Astrocyte (in vitro differentiated cells and primary cell): ENCODE results near the gene C3orf33. TPM values are rescaled to one million over a fixed set of nuclear protein-coding genes. Genes with fewer than 3 reads are reported as not detected.

Experiments
- DNase-seq: peaks from one replicate; pipeline ENCODE4 v3.0.0-alpha.2; 2010; ENCODE audit warnings: low read depth
- FAIRE-seq: peaks from 2 replicates; lab custom pipeline; 2011; peaks lifted over from hg19 to GRCh38; lab: Jason Lieb, UNC
- H2AFZ ChIP-seq: 2 replicates; pipeline ENCODE4 v1.6.0; 2012; ENCODE audit warnings: low read depth, low read length, inconsistent platforms
- H3K27ac ChIP-seq: 2 replicates; pipeline ENCODE4 v1.5.1; 2011; ENCODE audit warnings: low read depth, low read length, inconsistent platforms
- H3K27me3 ChIP-seq: 2 replicates; pipeline ENCODE4 v1.6.0; 2011; ENCODE audit warnings: low read length, inconsistent platforms; ENCODE audit not compliant: insufficient read depth
- H3K36me3 ChIP-seq: 2 replicates; pipeline ENCODE4 v1.5.1; 2011; ENCODE audit warnings: low read length, inconsistent platforms; ENCODE audit not compliant: insufficient read depth
- H3K4me1 ChIP-seq: 2 replicates; pipeline ENCODE4 v1.5.1; 2011; ENCODE audit warnings: low read length, inconsistent platforms; ENCODE audit not compliant: insufficient read depth
- H3K4me2 ChIP-seq: 2 replicates; pipeline ENCODE4 v1.6.0; 2012; ENCODE audit warnings: low read length, inconsistent platforms
- H3K4me3 ChIP-seq: 2 replicates; pipeline ENCODE4 v1.5.1; 2011; ENCODE audit warnings: low read depth, mild to moderate bottlenecking, low read length, inconsistent platforms; ENCODE audit not compliant: insufficient read depth
- H3K79me2 ChIP-seq: 2 replicates; pipeline ENCODE4 v1.6.0; 2012; ENCODE audit warnings: mild to moderate bottlenecking, low read length, inconsistent platforms; ENCODE audit not compliant: insufficient read depth
- H3K9ac ChIP-seq: 2 replicates; pipeline ENCODE4 v1.6.0; 2012; ENCODE audit warnings: mild to moderate bottlenecking, low read length, inconsistent platforms
- H3K9me3 ChIP-seq: 2 replicates; pipeline ENCODE4 v1.5.1; 2012; ENCODE audit warnings: low read depth, mild to moderate bottlenecking, low read length, inconsistent platforms; ENCODE audit not compliant: insufficient read depth
- H4K20me1 ChIP-seq: 2 replicates; pipeline ENCODE4 v1.6.0; 2012; ENCODE audit warnings: low read length, inconsistent platforms; ENCODE audit not compliant: insufficient read depth
- H3K27ac Mint-ChIP-seq: one replicate; pipeline ENCODE4 v1.8.0; 2021; ENCODE audit warnings: mild to moderate bottlenecking, mixed read lengths; ENCODE audit not compliant: unreplicated experiment
- H3K27me3 Mint-ChIP-seq: one replicate; pipeline ENCODE4 v1.8.0; 2021; ENCODE audit warnings: low read depth, mixed read lengths; ENCODE audit not compliant: unreplicated experiment
- H3K36me3 Mint-ChIP-seq: one replicate; pipeline ENCODE4 v1.8.0; 2021; ENCODE audit warnings: low read depth, mixed read lengths; ENCODE audit not compliant: unreplicated experiment
- H3K4me1 Mint-ChIP-seq: one replicate; pipeline ENCODE4 v1.8.0; 2021; ENCODE audit warnings: low read depth, mixed read lengths; ENCODE audit not compliant: unreplicated experiment
- H3K4me3 Mint-ChIP-seq: one replicate; pipeline ENCODE4 v1.8.0; 2021; ENCODE audit warnings: mild to moderate bottlenecking, moderate library complexity, mixed read lengths; ENCODE audit not compliant: unreplicated experiment
- H3K9me3 Mint-ChIP-seq: one replicate; pipeline ENCODE4 v1.8.0; 2021; ENCODE audit warnings: mild to moderate bottlenecking, mixed read lengths; ENCODE audit not compliant: unreplicated experiment
- CTCF ChIP-seq: IDR thresholded peaks from 2 replicates; pipeline ENCODE4 v1.5.1; 2011; ENCODE audit warnings: low read depth, mild to moderate bottlenecking, inconsistent platforms, low read length, moderate library complexity; ENCODE audit not compliant: insufficient read depth
- EZH2 ChIP-seq: IDR thresholded peaks from 2 replicates; pipeline ENCODE4 v1.6.1; 2012; ENCODE audit warnings: mild to moderate bottlenecking, low read length, inconsistent platforms; ENCODE audit not compliant: insufficient read depth
- total RNA-seq: library from RNA; stranded (reverse); gene quantifications from 2 replicates; pipeline ENCODE4 v1.2.1, GENCODE V29; 2021

Gene C3orf33
- total RNA-seq, 1 donor from 2014 or later, result 2.4 TPM

- H3K9me3 ChIP-seq, result no peaks in the 10 kb centered on the region
- peaks cover 4% of the 10 kb centered on the region for H3K4me1 Mint-ChIP-seq
- no peak overlapping the region for H2AFZ ChIP-seq
- FAIRE-seq (no peak), DNase-seq (no peak)
- no peaks in the 10 kb centered on the region for H3K36me3 ChIP-seq
- H3K27me3 Mint-ChIP-seq, result peaks cover 15% of the 10 kb centered on the region
- no peaks in the 10 kb centered on the region for H3K36me3 Mint-ChIP-seq
- H3K9ac ChIP-seq, result no peak overlapping the region
- no peak overlapping the region for H3K27ac Mint-ChIP-seq
- H3K4me2 ChIP-seq, result no peak overlapping the region
- peaks cover 27% of the 10 kb centered on the region for H3K27me3 ChIP-seq
- no peaks in the 10 kb centered on the region for H3K79me2 ChIP-seq
- H4K20me1 ChIP-seq, result no peaks in the 10 kb centered on the region
- H3K4me1 ChIP-seq, result peaks cover 8% of the 10 kb centered on the region
- TF ChIP-seq EZH2 (no peak), CTCF (no peak)
- no peaks in the 10 kb centered on the region for H3K9me3 Mint-ChIP-seq
- no peak overlapping the region for H3K4me3 ChIP-seq
- H3K4me3 Mint-ChIP-seq, result no peak overlapping the region
- no peak overlapping the region for H3K27ac ChIP-seq
Observed at GRCh38 chr3:155741603-155742002, 64.5 kb downstream of the C3orf33 start.

GRCh38 chr3:155741101-155741500 is 65.0 kb downstream of the C3orf33 start:
- H3K27ac ChIP-seq, result no peak overlapping the region
- no peak for DNase-seq
- H3K4me2 ChIP-seq, result no peak overlapping the region
- Mint-ChIP-seq H3K27me3 (peaks cover 13% of the 10 kb centered on the region), H3K36me3 (no peaks in the 10 kb centered on the region), H3K9me3 (no peaks in the 10 kb centered on the region), H3K4me1 (peaks cover 4% of the 10 kb centered on the region), H3K4me3 (no peak overlapping the region), H3K27ac (no peak overlapping the region)
- peaks cover 26% of the 10 kb centered on the region for H3K27me3 ChIP-seq
- H3K9ac ChIP-seq, result no peak overlapping the region
- H3K36me3 ChIP-seq, result no peaks in the 10 kb centered on the region
- H2AFZ ChIP-seq, result no peak overlapping the region
- H4K20me1 ChIP-seq, result no peaks in the 10 kb centered on the region
- H3K79me2 ChIP-seq, result no peaks in the 10 kb centered on the region
- H3K4me3 ChIP-seq, result no peak overlapping the region
- no peak for FAIRE-seq
- H3K9me3 ChIP-seq, result no peaks in the 10 kb centered on the region
- H3K4me1 ChIP-seq, result peaks cover 8% of the 10 kb centered on the region
- no peak for TF ChIP-seq EZH2
- no peak for TF ChIP-seq CTCF

DNA sequence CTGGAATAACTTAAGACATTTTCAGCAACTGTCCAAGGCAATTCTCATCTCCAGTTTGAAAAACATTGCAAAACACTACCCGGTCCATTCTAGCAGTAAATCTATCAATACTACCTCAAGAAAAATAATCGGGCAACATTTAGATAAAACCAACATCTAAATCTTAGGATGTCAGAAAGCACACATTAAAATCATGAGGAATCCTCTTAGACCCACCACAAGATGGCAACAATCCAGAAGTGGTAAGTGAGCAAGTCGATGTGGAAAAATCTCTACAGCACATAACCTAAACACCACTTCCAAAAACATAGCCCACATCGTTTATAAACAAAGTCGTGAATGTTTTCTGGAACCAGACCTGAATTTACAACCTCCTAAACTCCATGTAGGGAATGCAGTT is 66.9 kb downstream of the C3orf33 start:
- Histone ChIP-seq H3K9ac (no peak overlapping the region), H3K9me3 (no peaks in the 10 kb centered on the region), H3K4me1 (peaks cover 5% of the 10 kb centered on the region), H3K36me3 (no peaks in the 10 kb centered on the region), H3K27ac (no peak overlapping the region), H3K79me2 (no peaks in the 10 kb centered on the region), H3K27me3 (peaks cover 23% of the 10 kb centered on the region), H4K20me1 (no peaks in the 10 kb centered on the region), H3K4me2 (no peak overlapping the region), H3K4me3 (no peak overlapping the region), H2AFZ (no peak overlapping the region)
- TF ChIP-seq CTCF, result no peak
- no peak for TF ChIP-seq EZH2
- no peaks in the 10 kb centered on the region for H3K36me3 Mint-ChIP-seq
- H3K27me3 Mint-ChIP-seq, result peaks cover 5% of the 10 kb centered on the region
- H3K4me3 Mint-ChIP-seq, result no peak overlapping the region
- no peaks in the 10 kb centered on the region for H3K9me3 Mint-ChIP-seq
- DNase-seq (no peak), FAIRE-seq (no peak)
- H3K27ac Mint-ChIP-seq, result no peak overlapping the region
- peaks cover 4% of the 10 kb centered on the region for H3K4me1 Mint-ChIP-seq
